HepG2 (cell line): ENCODE measurements around the gene C22orf15. TPM values are rescaled to one million over a fixed set of nuclear protein-coding genes. Genes with fewer than 3 reads are reported as not detected.

Experiments
- HOXA9 ChIP-seq: sonication (generic); formaldehyde crosslinking; IDR thresholded peaks from 2 replicates; pipeline ENCODE4 v1.8.1; 2022; ENCODE audit warnings: missing genetic modification reagents, mild to moderate bottlenecking, moderate library complexity, borderline replicate concordance
- MTF2 ChIP-seq: sonication (generic); formaldehyde crosslinking; IDR thresholded peaks from 2 replicates; pipeline ENCODE4 v1.5.0; 2020; ENCODE audit warnings: missing genetic modification reagents, borderline replicate concordance
- ZFP62 ChIP-seq: sonication (generic); formaldehyde crosslinking; IDR thresholded peaks from 2 replicates; pipeline ENCODE4 v1.4.0; 2020; ENCODE audit warnings: missing genetic modification reagents
- ZNF441 ChIP-seq: sonication (generic); formaldehyde crosslinking; IDR thresholded peaks from 2 replicates; pipeline ENCODE4 v1.7.0; 2021; ENCODE audit warnings: missing genetic modification reagents, borderline replicate concordance
- ZNF709 ChIP-seq: sonication (generic); formaldehyde crosslinking; IDR thresholded peaks from 2 replicates; pipeline ENCODE4 v1.5.0; 2020; ENCODE audit warnings: mild to moderate bottlenecking, missing genetic modification reagents
- polyA plus RNA-seq, 8 experiments: library from polyadenylated mRNA; depleted of rRNA in 3 of 8; stranded (reverse) in 7 of 8; unstranded in 1 of 8; fragments of >200 nt; fragmentation: Illumina TruSeq in 4 of 8; extraction: Trizol in 4 of 8; gene quantifications; 2 replicates each; pipeline versions ENCODE4 v1.2.1 to v1.2.3, GENCODE V29; 2011 to 2016; ENCODE audit warnings: low read depth in 4 of 8, missing spikeins in 1 of 8, mixed read lengths in 1 of 8; ENCODE audit not compliant: insufficient read depth in 1 of 8
- total RNA-seq, 5 experiments: library from RNA; depleted of rRNA; stranded (reverse); fragments of >200 nt; fragmentation: Illumina TruSeq; extraction: Trizol; gene quantifications; 2 replicates each; pipeline ENCODE4 v1.2.3, GENCODE V29; 2016; ENCODE audit warnings: low read depth in 1 of 5
- TF ChIP-seq, protein P1 (sequence below): sonication (generic); formaldehyde crosslinking; IDR thresholded peaks from 2 replicates; pipeline ENCODE4 v1.5.1; 2020; ENCODE audit warnings: mild to moderate bottlenecking, missing genetic modification reagents, borderline replicate concordance
- TF ChIP-seq, protein P2 (sequence below): sonication (generic); IDR thresholded peaks from 2 replicates; pipeline ENCODE4 v1.6.1; 2016; ENCODE audit warnings: low read depth, borderline replicate concordance
- TF ChIP-seq, protein P3 (sequence below), 2 experiments: sonication (generic) in 1 of 2; formaldehyde crosslinking in 1 of 2; IDR thresholded peaks; 2 replicates each; pipeline versions ENCODE4 v1.4.0 to v1.6.1; 2016 to 2020; ENCODE audit warnings: borderline replicate concordance in 1 of 2, low read depth in 1 of 2, mild to moderate bottlenecking in 1 of 2, missing genetic modification reagents in 1 of 2
- TF ChIP-seq, protein P4 (sequence below): sonication (generic); formaldehyde crosslinking; IDR thresholded peaks from 2 replicates; pipeline ENCODE4 v1.4.0; 2020; ENCODE audit warnings: mild to moderate bottlenecking, missing genetic modification reagents, borderline replicate concordance
- TF ChIP-seq, protein P5 (sequence below): sonication (generic); formaldehyde crosslinking; IDR thresholded peaks from 2 replicates; pipeline ENCODE4 v1.4.0; 2020; ENCODE audit warnings: missing genetic modification reagents, mild to moderate bottlenecking, borderline replicate concordance

The C22orf15 gene
- total and polyA plus RNA-seq, 2 of the 13 experiments (the other 11 are each of a cell fraction or from before 2014, with no cell fraction given) = not detected

DNA sequence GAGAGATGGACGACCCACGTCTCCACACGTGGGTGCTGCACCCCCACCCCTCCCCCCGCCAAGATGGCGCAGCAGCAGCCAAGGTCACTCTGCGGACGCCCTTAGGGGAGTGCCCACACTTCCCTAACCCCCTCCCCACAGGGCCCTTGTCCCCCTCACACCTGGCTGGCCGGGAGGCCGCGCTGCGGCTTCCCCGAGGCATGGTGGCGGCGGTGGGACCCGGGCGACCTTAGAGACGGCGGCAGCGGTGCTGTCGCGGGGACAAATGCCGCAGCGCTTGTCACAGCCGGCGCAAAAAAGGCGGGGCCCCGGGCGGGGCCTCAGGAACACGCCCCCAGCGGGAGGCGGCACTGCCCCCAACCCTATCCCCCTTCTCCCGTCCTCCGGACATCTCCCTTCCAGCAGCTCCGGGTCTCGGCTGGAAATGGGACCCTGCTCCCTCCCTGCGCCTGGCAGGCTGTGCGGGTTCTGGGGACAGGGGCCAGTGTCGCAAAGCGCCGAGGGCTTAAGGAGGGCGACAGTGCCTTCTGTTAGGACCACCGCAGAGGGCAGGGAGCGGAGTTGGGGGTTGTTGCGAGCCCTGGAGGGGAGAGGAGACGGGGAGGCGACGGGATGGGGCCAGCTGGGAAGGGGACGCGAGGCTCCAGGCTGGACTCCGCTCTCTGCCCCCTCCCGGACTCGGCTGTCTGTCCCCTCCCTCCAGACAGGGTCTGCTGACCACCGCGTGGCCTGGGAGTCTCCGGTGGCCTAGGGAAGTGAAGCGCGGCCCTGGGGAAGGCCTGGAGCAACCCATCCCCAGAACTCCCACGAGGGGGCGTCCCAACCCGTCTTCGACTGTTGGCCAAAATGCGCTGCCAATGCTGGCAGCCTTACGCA is 5.1 kb downstream of the C22orf15 start, which contains the start of gene CHCHD10 (continued):
- TF ChIP-seq ZNF709 (CRISPR knock-in tag) (no peak; the same call in 1 of the 2 replicates), MTF2 (0 out of 2 replicates have a peak, but pooled peaks have one; percentile 65), HOXA9 (CRISPR knock-in tag) (no peak), ZFP62 (no peak), ZNF441 (CRISPR knock-in tag) (peak; percentile 38; the same call in 1 of the 2 replicates)
- TF ChIP-seq, protein P1, sequence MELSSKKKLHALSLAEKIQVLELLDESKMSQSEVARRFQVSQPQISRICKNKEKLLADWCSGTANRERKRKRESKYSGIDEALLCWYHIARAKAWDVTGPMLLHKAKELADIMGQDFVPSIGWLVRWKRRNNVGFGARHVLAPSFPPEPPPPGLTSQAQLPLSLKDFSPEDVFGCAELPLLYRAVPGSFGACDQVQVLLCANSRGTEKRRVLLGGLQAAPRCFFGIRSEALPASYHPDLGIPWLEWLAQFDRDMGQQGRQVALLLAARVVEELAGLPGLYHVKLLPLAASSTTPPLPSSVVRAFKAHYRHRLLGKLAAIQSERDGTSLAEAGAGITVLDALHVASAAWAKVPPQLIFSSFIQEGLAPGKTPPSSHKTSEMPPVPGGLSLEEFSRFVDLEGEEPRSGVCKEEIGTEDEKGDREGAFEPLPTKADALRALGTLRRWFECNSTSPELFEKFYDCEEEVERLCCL = no peak
- TF ChIP-seq, protein P2, sequence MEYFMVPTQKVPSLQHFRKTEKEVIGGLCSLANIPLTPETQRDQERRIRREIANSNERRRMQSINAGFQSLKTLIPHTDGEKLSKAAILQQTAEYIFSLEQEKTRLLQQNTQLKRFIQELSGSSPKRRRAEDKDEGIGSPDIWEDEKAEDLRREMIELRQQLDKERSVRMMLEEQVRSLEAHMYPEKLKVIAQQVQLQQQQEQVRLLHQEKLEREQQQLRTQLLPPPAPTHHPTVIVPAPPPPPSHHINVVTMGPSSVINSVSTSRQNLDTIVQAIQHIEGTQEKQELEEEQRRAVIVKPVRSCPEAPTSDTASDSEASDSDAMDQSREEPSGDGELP = 0 out of 2 replicates have a peak, but pooled peaks have one; percentile 59
- TF ChIP-seq, protein P3, sequence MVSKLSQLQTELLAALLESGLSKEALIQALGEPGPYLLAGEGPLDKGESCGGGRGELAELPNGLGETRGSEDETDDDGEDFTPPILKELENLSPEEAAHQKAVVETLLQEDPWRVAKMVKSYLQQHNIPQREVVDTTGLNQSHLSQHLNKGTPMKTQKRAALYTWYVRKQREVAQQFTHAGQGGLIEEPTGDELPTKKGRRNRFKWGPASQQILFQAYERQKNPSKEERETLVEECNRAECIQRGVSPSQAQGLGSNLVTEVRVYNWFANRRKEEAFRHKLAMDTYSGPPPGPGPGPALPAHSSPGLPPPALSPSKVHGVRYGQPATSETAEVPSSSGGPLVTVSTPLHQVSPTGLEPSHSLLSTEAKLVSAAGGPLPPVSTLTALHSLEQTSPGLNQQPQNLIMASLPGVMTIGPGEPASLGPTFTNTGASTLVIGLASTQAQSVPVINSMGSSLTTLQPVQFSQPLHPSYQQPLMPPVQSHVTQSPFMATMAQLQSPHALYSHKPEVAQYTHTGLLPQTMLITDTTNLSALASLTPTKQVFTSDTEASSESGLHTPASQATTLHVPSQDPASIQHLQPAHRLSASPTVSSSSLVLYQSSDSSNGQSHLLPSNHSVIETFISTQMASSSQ (IDR thresholded peaks at IDR 0.05; ENCODE audit: low read depth) = no peak
- TF ChIP-seq, protein P3 (CRISPR knock-in tag; IDR thresholded peaks at IDR 0.05; ENCODE audit: borderline replicate concordance) = peak; percentile 70; the same call in 1 of the 2 replicates
- TF ChIP-seq, protein P4, sequence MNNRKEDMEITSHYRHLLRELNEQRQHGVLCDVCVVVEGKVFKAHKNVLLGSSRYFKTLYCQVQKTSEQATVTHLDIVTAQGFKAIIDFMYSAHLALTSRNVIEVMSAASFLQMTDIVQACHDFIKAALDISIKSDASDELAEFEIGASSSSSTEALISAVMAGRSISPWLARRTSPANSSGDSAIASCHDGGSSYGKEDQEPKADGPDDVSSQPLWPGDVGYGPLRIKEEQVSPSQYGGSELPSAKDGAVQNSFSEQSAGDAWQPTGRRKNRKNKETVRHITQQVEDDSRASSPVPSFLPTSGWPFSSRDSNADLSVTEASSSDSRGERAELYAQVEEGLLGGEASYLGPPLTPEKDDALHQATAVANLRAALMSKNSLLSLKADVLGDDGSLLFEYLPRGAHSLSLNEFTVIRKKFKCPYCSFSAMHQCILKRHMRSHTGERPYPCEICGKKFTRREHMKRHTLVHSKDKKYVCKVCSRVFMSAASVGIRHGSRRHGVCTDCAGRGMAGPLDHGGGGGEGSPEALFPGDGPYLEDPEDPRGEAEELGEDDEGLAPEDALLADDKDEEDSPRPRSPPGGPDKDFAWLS (CRISPR knock-in tag) = no peak
- TF ChIP-seq, protein P5, sequence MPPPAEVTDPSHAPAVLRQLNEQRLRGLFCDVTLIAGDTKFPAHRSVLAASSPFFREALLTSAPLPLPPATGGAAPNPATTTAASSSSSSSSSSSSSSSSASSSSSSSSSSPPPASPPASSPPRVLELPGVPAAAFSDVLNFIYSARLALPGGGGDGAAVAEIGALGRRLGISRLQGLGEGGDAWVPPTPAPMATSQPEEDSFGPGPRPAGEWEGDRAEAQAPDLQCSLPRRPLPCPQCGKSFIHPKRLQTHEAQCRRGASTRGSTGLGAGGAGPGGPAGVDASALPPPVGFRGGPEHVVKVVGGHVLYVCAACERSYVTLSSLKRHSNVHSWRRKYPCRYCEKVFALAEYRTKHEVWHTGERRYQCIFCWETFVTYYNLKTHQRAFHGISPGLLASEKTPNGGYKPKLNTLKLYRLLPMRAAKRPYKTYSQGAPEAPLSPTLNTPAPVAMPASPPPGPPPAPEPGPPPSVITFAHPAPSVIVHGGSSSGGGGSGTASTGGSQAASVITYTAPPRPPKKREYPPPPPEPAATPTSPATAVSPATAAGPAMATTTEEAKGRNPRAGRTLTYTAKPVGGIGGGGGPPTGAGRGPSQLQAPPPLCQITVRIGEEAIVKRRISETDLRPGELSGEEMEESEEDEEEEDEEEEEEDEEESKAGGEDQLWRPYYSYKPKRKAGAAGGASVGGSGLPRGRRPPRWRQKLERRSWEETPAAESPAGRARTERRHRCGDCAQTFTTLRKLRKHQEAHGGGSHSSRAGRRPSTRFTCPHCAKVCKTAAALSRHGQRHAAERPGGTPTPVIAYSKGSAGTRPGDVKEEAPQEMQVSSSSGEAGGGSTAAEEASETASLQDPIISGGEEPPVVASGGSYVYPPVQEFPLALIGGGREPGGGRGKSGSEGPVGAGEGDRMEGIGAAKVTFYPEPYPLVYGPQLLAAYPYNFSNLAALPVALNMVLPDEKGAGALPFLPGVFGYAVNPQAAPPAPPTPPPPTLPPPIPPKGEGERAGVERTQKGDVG (CRISPR knock-in tag) = no peak
